Mammary epithelial cell (primary cell): ENCODE measurements around the gene ACVR1.

Experiments used
- CTCF ChIP-seq, 2 donors: IDR thresholded peaks in 1 of 2; conservative IDR thresholded peaks in 1 of 2; 2 replicates each; pipeline ENCODE4 v1.5.1; 2011 to 2012; ENCODE audit warnings: inconsistent platforms in 2 of 2, low read length in 2 of 2, mild to moderate bottlenecking in 2 of 2, control low read depth in 1 of 2, low read depth in 1 of 2; ENCODE audit not compliant: insufficient read depth in 1 of 2; ENCODE audit errors: extremely low read depth in 1 of 2
- EZH2 ChIP-seq: IDR thresholded peaks from 2 replicates; pipeline ENCODE4 v1.6.1; 2012; ENCODE audit warnings: low read length, inconsistent platforms, borderline replicate concordance

- TF ChIP-seq EZH2 (no peak), CTCF (conservative IDR thresholded peaks at IDR 0.05 in 1 of 2, IDR thresholded peaks at IDR 0.05 in 1 of 2; ENCODE audit: extremely low read depth in 1 of 2, insufficient read depth in 1 of 2, low read depth in 1 of 2, low read length in 2 of 2) (no peak)
These were observed 85.3 kb downstream of the ACVR1 start for GRCh38 chr2:157790780-157791179.
